T-helper 1 cell treated with Interleukin-12 subunit alpha and Interleukin-12 subunit beta and Interleukin-4 antibody, amounts not matched to agents 30 ng/mL and 1 ng/mL, for 36 hours (primary cell): ENCODE results near the gene ASB15. TPM values are rescaled to one million over a fixed set of nuclear protein-coding genes. Genes with fewer than 3 reads are reported as not detected.

Experiments
- intact Hi-C: fragments of 100-400 bp; cut with micrococcal nuclease; formaldehyde crosslinking; loops from one replicate; pipeline ENCODE4 v1.15.1; 2024
- total RNA-seq: library from RNA; stranded (reverse); gene quantifications from 2 replicates; pipeline ENCODE4 v1.2.3, GENCODE V29; 2022

Gene ASB15
- total RNA-seq, 1 donor from 2014 or later = not detected

GRCh38 chr7:123634011-123634573 is 32.5 kb downstream of the ASB15 start:
- intact Hi-C loops = loop anchor here (5.0 to 10.0 kb wide), 2 partner anchors 163 to 1221 kb away; no protein-coding TSS in a partner anchor

GRCh38 chr7:123635551-123636359 is 34.1 kb downstream of the ASB15 start:
- intact Hi-C loops = loop anchor here (1.0 to 10.0 kb wide), 2 partner anchors 230 to 1219 kb away; no protein-coding TSS in a partner anchor

GRCh38 chr7:123637203-123637602 is 35.6 kb downstream of the ASB15 start:
- intact Hi-C loops = loop anchor here (10.0 kb wide), 1 partner anchor 1218 kb away; no protein-coding TSS in a partner anchor

- intact Hi-C loops = loop anchor here (10.0 kb wide), 1 partner anchor 1217 kb away; no protein-coding TSS in a partner anchor
Measured at GRCh38 chr7:123637878-123638277, 36.3 kb downstream of the ASB15 start.

- intact Hi-C loops = loop anchor here (10.0 kb wide), 1 partner anchor 1215 kb away; no protein-coding TSS in a partner anchor
Measured at GRCh38 chr7:123639631-123640030, 38.0 kb downstream of the ASB15 start.

GRCh38 chr7:123640583-123640982 is 39.0 kb downstream of the ASB15 start:
- intact Hi-C loops = no loop called here

- intact Hi-C loops = no loop called here
Measured at GRCh38 chr7:123641901-123642300, 40.3 kb downstream of the ASB15 start.

GRCh38 chr7:123643495-123644441 is 42.1 kb downstream of the ASB15 start:
- intact Hi-C loops = no loop called here

GRCh38 chr7:123645516-123645915 is 43.9 kb downstream of the ASB15 start:
- intact Hi-C loops = no loop called here

- intact Hi-C loops = no loop called here
Measured at GRCh38 chr7:123647106-123647730, 45.6 kb downstream of the ASB15 start.

GRCh38 chr7:123649964-123650363 is 48.3 kb downstream of the ASB15 start:
- intact Hi-C loops = no loop called here

GRCh38 chr7:123650595-123650994 is 49.0 kb downstream of the ASB15 start:
- intact Hi-C loops = no loop called here

- intact Hi-C loops = no loop called here
Measured at GRCh38 chr7:123652406-123652805, 50.8 kb downstream of the ASB15 start.

GRCh38 chr7:123653162-123653561 is 51.5 kb downstream of the ASB15 start:
- intact Hi-C loops = no loop called here

- intact Hi-C loops = no loop called here
Measured at GRCh38 chr7:123655614-123656013, 54.0 kb downstream of the ASB15 start, which contains the start of gene LMOD2. TSS of gene LMOD2 (plus strand) at chr7:123655866. CDS start at chr7:123655964, 98 bp downstream.

GRCh38 chr7:123656544-123657303 is 55.1 kb downstream of the ASB15 start:
- intact Hi-C loops = no loop called here

GRCh38 chr7:123657304-123657685 is 55.7 kb downstream of the ASB15 start:
- intact Hi-C loops = no loop called here

- intact Hi-C loops = no loop called here
Measured at GRCh38 chr7:123658023-123658422, 56.4 kb downstream of the ASB15 start.

GRCh38 chr7:123660514-123661354 is 59.1 kb downstream of the ASB15 start:
- intact Hi-C loops = no loop called here
